Measurements from ENCODE around the gene GALNT5.

DNA sequence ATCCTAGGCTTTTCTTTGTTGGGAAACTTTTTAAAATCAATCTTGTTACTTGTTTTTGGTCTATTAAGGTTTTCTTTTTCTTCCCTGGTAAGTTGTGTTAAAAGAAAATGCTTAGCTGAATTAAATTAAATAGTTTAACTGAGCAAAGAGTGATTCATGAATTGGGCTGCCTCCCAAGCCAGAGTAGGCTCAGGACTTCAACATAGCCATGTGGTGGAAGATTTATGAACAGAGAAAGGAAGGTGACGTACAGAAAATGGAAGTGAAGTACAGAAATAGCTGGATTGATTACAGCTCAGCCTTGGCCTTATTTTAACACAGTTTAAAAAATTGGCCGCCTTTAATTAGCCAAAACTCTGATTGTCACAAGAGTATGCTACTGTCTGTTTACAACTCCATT is 27.9 kb upstream of the GALNT5 start:
- TF ChIP-seq, protein P1, sequence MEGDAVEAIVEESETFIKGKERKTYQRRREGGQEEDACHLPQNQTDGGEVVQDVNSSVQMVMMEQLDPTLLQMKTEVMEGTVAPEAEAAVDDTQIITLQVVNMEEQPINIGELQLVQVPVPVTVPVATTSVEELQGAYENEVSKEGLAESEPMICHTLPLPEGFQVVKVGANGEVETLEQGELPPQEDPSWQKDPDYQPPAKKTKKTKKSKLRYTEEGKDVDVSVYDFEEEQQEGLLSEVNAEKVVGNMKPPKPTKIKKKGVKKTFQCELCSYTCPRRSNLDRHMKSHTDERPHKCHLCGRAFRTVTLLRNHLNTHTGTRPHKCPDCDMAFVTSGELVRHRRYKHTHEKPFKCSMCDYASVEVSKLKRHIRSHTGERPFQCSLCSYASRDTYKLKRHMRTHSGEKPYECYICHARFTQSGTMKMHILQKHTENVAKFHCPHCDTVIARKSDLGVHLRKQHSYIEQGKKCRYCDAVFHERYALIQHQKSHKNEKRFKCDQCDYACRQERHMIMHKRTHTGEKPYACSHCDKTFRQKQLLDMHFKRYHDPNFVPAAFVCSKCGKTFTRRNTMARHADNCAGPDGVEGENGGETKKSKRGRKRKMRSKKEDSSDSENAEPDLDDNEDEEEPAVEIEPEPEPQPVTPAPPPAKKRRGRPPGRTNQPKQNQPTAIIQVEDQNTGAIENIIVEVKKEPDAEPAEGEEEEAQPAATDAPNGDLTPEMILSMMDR (conservative IDR thresholded peaks at IDR 0.05 in 1 of 2, IDR thresholded peaks at IDR 0.05 in 1 of 2; ENCODE audit: low read depth in 1 of 2, low read length in 2 of 2) = no peak
- TF ChIP-seq EZH2 (IDR thresholded peaks at IDR 0.05; ENCODE audit: low read length, missing control alignments) = no peak
